Left colon (tissue), 2 donors: ENCODE results near the gene FAM120C. TPM values are rescaled to one million over a fixed set of nuclear protein-coding genes. Genes with fewer than 3 reads are reported as not detected.

ENCODE experiments used
- ATAC-seq: fragments of 200-7000 bp; cut with Tn5 transposase; one replicate; pipeline ENCODE4 v1.9.1; 2020; ENCODE audit warnings: mild to moderate bottlenecking, moderate library complexity
- DNase-seq, 2 donors: peaks; one replicate each; pipeline ENCODE4 v3.0.0-alpha.2; 2020
- intact Hi-C, 2 donors: fragments of 100-400 bp; cut with DNase I in 1 of 2; cut with micrococcal nuclease in 1 of 2; formaldehyde crosslinking; loops; one replicate each; pipeline versions ENCODE4 v1.11.2 to v1.14.0; 2022; cut with DNase I, micrococcal nuclease
- total RNA-seq, 2 donors: library from RNA; stranded (reverse); fragmentation: NEBNext Ultra II Directional; extraction: Animal tissue kit (Norgen Biotek cat#: 25700); gene quantifications; one replicate each; pipeline ENCODE4 v1.2.1, GENCODE V29; 2021
- donor health status: DM: no; HTN: no; CAD: no.
- donor health status: DM: yes; HTN: yes; CAD: no.

FAM120C gene
- total RNA-seq, 2 donors from 2014 or later: 3.8 to 4.0 TPM

GRCh38 chrX:54045563-54046228 lies 137.4 kb downstream of the FAM120C start:
- intact Hi-C loops: no loop called here
- ATAC-seq (no peak), DNase-seq (no peak)

- ATAC-seq (peak; percentile 12), DNase-seq (no peak)
- intact Hi-C loops: no loop called here
These were observed 138.1 kb downstream of the FAM120C start for GRCh38 chrX:54044877-54045338.

- peak; percentile 94 to 96 for DNase-seq
- intact Hi-C loops: no loop called here
- peak; percentile 86 for ATAC-seq
These were observed 138.8 kb downstream of the FAM120C start, which contains the start of gene PHF8 for GRCh38 chrX:54044126-54044876. Gene PHF8 (minus strand): TSS chrX:54044473. CDS start chrX:54042728, 1,745 bp downstream.

- DNase-seq (peak; percentile 27 to 59), ATAC-seq (peak; percentile 58)
- intact Hi-C loops: no loop called here
These were observed 139.4 kb downstream of the FAM120C start for GRCh38 chrX:54043541-54044125.

GRCh38 chrX:54043056-54043455 lies 140.0 kb downstream of the FAM120C start:
- DNase-seq (no peak), ATAC-seq (no peak)
- intact Hi-C loops: no loop called here

GRCh38 chrX:54042609-54043021 lies 140.4 kb downstream of the FAM120C start:
- intact Hi-C loops: no loop called here
- peak; percentile 14 for ATAC-seq

GRCh38 chrX:54030329-54030728 lies 152.7 kb downstream of the FAM120C start:
- no peak for ATAC-seq
- intact Hi-C loops: no loop called here
- DNase-seq: no peak

More at GRCh38 chrX:54042609-54043021, 140.4 kb downstream of the FAM120C start:
- DNase-seq: peak; percentile 31 to 46

GRCh38 chrX:54029529-54030143 lies 153.4 kb downstream of the FAM120C start:
- DNase-seq (no peak), ATAC-seq (no peak)
- intact Hi-C loops: no loop called here

GRCh38 chrX:54024350-54024749 lies 158.7 kb downstream of the FAM120C start:
- no peak for ATAC-seq
- no peak for DNase-seq

More at GRCh38 chrX:54024350-54024749, 158.7 kb downstream of the FAM120C start:
- intact Hi-C loops: no loop called here

Other genes with a start within 250 kb of the FAM120C start
- gene PHF8, start 138.8 kb downstream of the FAM120C start, total RNA-seq: 10 to 100 TPM; 24.9 to 27.5 TPM
- under 1 TPM; 0.06 to 0.61 TPM for gene WNK3, start 174.8 kb upstream of the FAM120C start, total RNA-seq